Kidney epithelial cell (primary cell): ENCODE data around the gene FAM83E. TPM values are rescaled to one million over a fixed set of nuclear protein-coding genes. Genes with fewer than 3 reads are reported as not detected.
"Not testable (repeated sequence)": the region's sequence is repeated elsewhere in the genome, so short reads cannot be mapped to it uniquely, and the experiment has no call there.

ENCODE experiments used
- DNase-seq: peaks from one replicate; pipeline ENCODE4 v3.0.0-alpha.2; 2010; ENCODE audit warnings: low read depth
- H3K27me3 ChIP-seq: 2 replicates; pipeline ENCODE4 v1.6.0; 2011; ENCODE audit warnings: low read length; ENCODE audit not compliant: control insufficient read depth, insufficient read depth
- H3K36me3 ChIP-seq: 2 replicates; pipeline ENCODE4 v1.5.1; 2011; ENCODE audit warnings: low read length; ENCODE audit not compliant: control insufficient read depth, insufficient read depth
- H3K4me3 ChIP-seq: 2 replicates; pipeline ENCODE4 v1.5.1; 2011; ENCODE audit warnings: low read depth, mild to moderate bottlenecking, control low read depth, low read length
- CTCF ChIP-seq: IDR thresholded peaks from 2 replicates; pipeline ENCODE4 v1.5.1; 2011; ENCODE audit warnings: mild to moderate bottlenecking, moderate library complexity, low read length, control low read depth, inconsistent platforms; ENCODE audit not compliant: insufficient read depth, poor library complexity, severe bottlenecking
- total RNA-seq: library from RNA; depleted of rRNA; stranded (reverse); fragments of >200 nt; gene quantifications from 2 replicates; pipeline ENCODE4 v1.2.3, GENCODE V29; 2015

The FAM83E gene
- total RNA-seq, 1 donor from 2014 or later = 0.25 TPM

GRCh38 chr19:48659768-48660167 lies 44.9 kb upstream of the FAM83E start:
- Histone ChIP-seq H3K27me3 (no peaks in the 10 kb centered on the region), H3K36me3 (no peaks in the 10 kb centered on the region)
- no peak for DNase-seq

GRCh38 chr19:48658483-48658882 lies 43.6 kb upstream of the FAM83E start:
- no peak overlapping the region for H3K4me3 ChIP-seq
- no peak for TF ChIP-seq CTCF
- no peaks in the 10 kb centered on the region for H3K36me3 ChIP-seq
- no peak for DNase-seq
- no peaks in the 10 kb centered on the region for H3K27me3 ChIP-seq

More at GRCh38 chr19:48659768-48660167, 44.9 kb upstream of the FAM83E start:
- H3K4me3 ChIP-seq = no peak overlapping the region
- no peak for TF ChIP-seq CTCF

- H3K27me3 ChIP-seq, DNase-seq, H3K36me3 ChIP-seq, H3K4me3 ChIP-seq: not testable (repeated sequence)
These were observed 43.0 kb upstream of the FAM83E start for GRCh38 chr19:48657828-48658227.

- no peaks in the 10 kb centered on the region for H3K36me3 ChIP-seq
- TF ChIP-seq CTCF = no peak
- no peak overlapping the region for H3K4me3 ChIP-seq
- DNase-seq = peak; percentile 89
- no peaks in the 10 kb centered on the region for H3K27me3 ChIP-seq
These were observed 42.1 kb upstream of the FAM83E start for GRCh38 chr19:48656840-48657474.

- TF ChIP-seq CTCF = no peak
- H3K27me3 ChIP-seq = no peaks in the 10 kb centered on the region
- no peak for DNase-seq
- H3K4me3 ChIP-seq = no peak overlapping the region
- no peaks in the 10 kb centered on the region for H3K36me3 ChIP-seq
These were observed 39.6 kb upstream of the FAM83E start for GRCh38 chr19:48654299-48655059.

- TF ChIP-seq CTCF = no peak
These were observed 36.8 kb upstream of the FAM83E start for GRCh38 chr19:48651683-48652048.

More at GRCh38 chr19:48651683-48652048, 36.8 kb upstream of the FAM83E start:
- no peak for DNase-seq
- no peak overlapping the region for H3K4me3 ChIP-seq
- H3K27me3 ChIP-seq = no peaks in the 10 kb centered on the region
- H3K36me3 ChIP-seq = no peaks in the 10 kb centered on the region
